ENCODE data around the gene INTS1. TPM values are rescaled to one million over a fixed set of nuclear protein-coding genes. Genes with fewer than 3 reads are reported as not detected.

INTS1 gene
- total RNA-seq, 1 donor, result 66.2 TPM

- H3K27me3 ChIP-seq (ENCODE audit: insufficient read depth, low read length), result no peaks in the 10 kb centered on the region
These were observed 46.6 kb upstream of the INTS1 start for GRCh38 chr7:1550846-1551155.

GRCh38 chr7:1550005-1550845 lies 46.0 kb upstream of the INTS1 start:
- H3K4me3 ChIP-seq (ENCODE audit: insufficient read depth, low read length), result no peak overlapping the region
- H3K27me3 ChIP-seq (ENCODE audit: insufficient read depth, low read length), result no peaks in the 10 kb centered on the region
- no peak overlapping the region for H3K27ac ChIP-seq (ENCODE audit: low read depth, low read length)
- no peaks in the 10 kb centered on the region for H4K20me1 ChIP-seq (ENCODE audit: insufficient read depth, low read length)
- no peaks in the 10 kb centered on the region for H3K79me2 ChIP-seq (ENCODE audit: insufficient read depth, low read length)
- H3K36me3 ChIP-seq (ENCODE audit: insufficient read depth, low read length), result no peaks in the 10 kb centered on the region
- peaks cover 4% of the 10 kb centered on the region for H3K4me1 ChIP-seq (ENCODE audit: insufficient read depth, low read length)
- H3K9me3 ChIP-seq (ENCODE audit: low read depth, low read length), result no peaks in the 10 kb centered on the region
- no peak overlapping the region for H2AFZ ChIP-seq (ENCODE audit: low read length)
- DNase-seq (ENCODE audit: insufficient read length, low spot score, missing footprints), result peak; percentile 80
- H3K4me2 ChIP-seq (ENCODE audit: insufficient read depth, low read length), result no peak overlapping the region
- TF ChIP-seq CTCF (IDR thresholded peaks at IDR 0.05; ENCODE audit: extremely low read depth, low read depth, low read length), result no peak

More at GRCh38 chr7:1550846-1551155, 46.6 kb upstream of the INTS1 start:
- Histone ChIP-seq H2AFZ (ENCODE audit: low read length) (no peak overlapping the region), H3K4me1 (ENCODE audit: insufficient read depth, low read length) (peaks cover 10% of the 10 kb centered on the region), H3K79me2 (ENCODE audit: insufficient read depth, low read length) (no peaks in the 10 kb centered on the region), H3K9me3 (ENCODE audit: low read depth, low read length) (no peaks in the 10 kb centered on the region), H3K27ac (ENCODE audit: low read depth, low read length) (no peak overlapping the region), H3K4me2 (ENCODE audit: insufficient read depth, low read length) (no peak overlapping the region), H3K36me3 (ENCODE audit: insufficient read depth, low read length) (no peaks in the 10 kb centered on the region), H3K4me3 (ENCODE audit: insufficient read depth, low read length) (no peak overlapping the region), H4K20me1 (ENCODE audit: insufficient read depth, low read length) (no peaks in the 10 kb centered on the region)
- peak; percentile 77 for DNase-seq (ENCODE audit: insufficient read length, low spot score, missing footprints)
- no peak for TF ChIP-seq CTCF (IDR thresholded peaks at IDR 0.05; ENCODE audit: extremely low read depth, low read depth, low read length)

GRCh38 chr7:1549357-1550004 lies 45.3 kb upstream of the INTS1 start:
- no peak overlapping the region for H3K27ac ChIP-seq (ENCODE audit: low read depth, low read length)
- H3K4me2 ChIP-seq (ENCODE audit: insufficient read depth, low read length), result no peak overlapping the region
- DNase-seq (ENCODE audit: insufficient read length, low spot score, missing footprints), result peak; percentile 82
- no peaks in the 10 kb centered on the region for H3K9me3 ChIP-seq (ENCODE audit: low read depth, low read length)
- H3K4me1 ChIP-seq (ENCODE audit: insufficient read depth, low read length), result no peaks in the 10 kb centered on the region
- H3K27me3 ChIP-seq (ENCODE audit: insufficient read depth, low read length), result no peaks in the 10 kb centered on the region
- TF ChIP-seq CTCF (IDR thresholded peaks at IDR 0.05; ENCODE audit: extremely low read depth, low read depth, low read length), result no peak
- H3K79me2 ChIP-seq (ENCODE audit: insufficient read depth, low read length), result no peaks in the 10 kb centered on the region
- H3K4me3 ChIP-seq (ENCODE audit: insufficient read depth, low read length), result no peak overlapping the region
- no peaks in the 10 kb centered on the region for H3K36me3 ChIP-seq (ENCODE audit: insufficient read depth, low read length)
- no peaks in the 10 kb centered on the region for H4K20me1 ChIP-seq (ENCODE audit: insufficient read depth, low read length)
- no peak overlapping the region for H2AFZ ChIP-seq (ENCODE audit: low read length)

- Histone ChIP-seq H3K27ac (ENCODE audit: low read depth, low read length) (no peak overlapping the region), H3K4me3 (ENCODE audit: insufficient read depth, low read length) (no peak overlapping the region), H3K27me3 (ENCODE audit: insufficient read depth, low read length) (no peaks in the 10 kb centered on the region), H2AFZ (ENCODE audit: low read length) (no peak overlapping the region), H3K79me2 (ENCODE audit: insufficient read depth, low read length) (no peaks in the 10 kb centered on the region), H3K9me3 (ENCODE audit: low read depth, low read length) (no peaks in the 10 kb centered on the region), H3K36me3 (ENCODE audit: insufficient read depth, low read length) (no peaks in the 10 kb centered on the region), H4K20me1 (ENCODE audit: insufficient read depth, low read length) (no peaks in the 10 kb centered on the region), H3K4me2 (ENCODE audit: insufficient read depth, low read length) (no peak overlapping the region), H3K4me1 (ENCODE audit: insufficient read depth, low read length) (no peaks in the 10 kb centered on the region)
- peak; percentile 82 for DNase-seq (ENCODE audit: insufficient read length, low spot score, missing footprints)
- TF ChIP-seq CTCF (IDR thresholded peaks at IDR 0.05; ENCODE audit: extremely low read depth, low read depth, low read length), result no peak
These were observed 44.8 kb upstream of the INTS1 start for GRCh38 chr7:1548944-1549343.
